ENCODE data around the gene ST6GALNAC4.

The ST6GALNAC4 gene

GRCh38 chr9:127895811-127896210 is 21.0 kb downstream of the ST6GALNAC4 start:
- DNase-seq (ENCODE audit: low spot score): no peak
- Histone ChIP-seq H3K27me3 (ENCODE audit: insufficient read depth, poor library complexity, severe bottlenecking) (no peaks in the 10 kb centered on the region), H3K4me1 (ENCODE audit: insufficient read depth, poor library complexity, severe bottlenecking) (no peaks in the 10 kb centered on the region), H3K4me3 (ENCODE audit: severe bottlenecking) (no peak overlapping the region), H3K27ac (ENCODE audit: poor library complexity, severe bottlenecking) (no peak overlapping the region), H3K36me3 (ENCODE audit: low read depth) (peaks cover 51% of the 10 kb centered on the region), H3K9me3 (ENCODE audit: severe bottlenecking) (peaks cover 3% of the 10 kb centered on the region)
- ATAC-seq (ENCODE audit: low read depth): no peak
- TF ChIP-seq CTCF (IDR thresholded peaks at IDR 0.05; ENCODE audit: poor library complexity, severe bottlenecking): no peak

DNA sequence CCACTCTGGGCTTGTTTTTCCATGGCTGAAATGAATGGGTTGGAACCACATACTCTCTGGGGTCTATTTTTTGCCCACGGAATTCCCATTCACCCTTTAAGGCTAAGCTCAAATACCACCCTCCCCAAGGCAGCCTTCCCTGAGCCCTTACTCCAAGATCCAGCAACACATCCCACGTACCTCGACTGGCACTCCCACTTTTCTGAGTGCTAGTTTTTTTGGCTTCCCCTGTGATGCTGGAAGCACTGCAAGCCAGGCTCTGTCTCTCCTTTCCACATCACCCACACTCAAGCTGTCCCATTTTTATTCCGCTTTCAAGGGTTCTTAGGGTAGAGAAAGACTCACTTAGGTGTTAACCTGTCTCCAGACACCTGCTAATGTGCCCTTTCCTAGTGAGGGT is 23.4 kb downstream of the ST6GALNAC4 start:
- no peak for TF ChIP-seq CTCF (IDR thresholded peaks at IDR 0.05; ENCODE audit: poor library complexity, severe bottlenecking)
- H3K27ac ChIP-seq (ENCODE audit: poor library complexity, severe bottlenecking): no peak overlapping the region
- H3K4me1 ChIP-seq (ENCODE audit: insufficient read depth, poor library complexity, severe bottlenecking): no peaks in the 10 kb centered on the region
- H3K9me3 ChIP-seq (ENCODE audit: severe bottlenecking): peaks cover 3% of the 10 kb centered on the region
- H3K4me3 ChIP-seq (ENCODE audit: severe bottlenecking): no peak overlapping the region
- DNase-seq (ENCODE audit: low spot score) (no peak), ATAC-seq (ENCODE audit: low read depth) (no peak)
- H3K36me3 ChIP-seq (ENCODE audit: low read depth): peaks cover 70% of the 10 kb centered on the region
- no peaks in the 10 kb centered on the region for H3K27me3 ChIP-seq (ENCODE audit: insufficient read depth, poor library complexity, severe bottlenecking)

DNA sequence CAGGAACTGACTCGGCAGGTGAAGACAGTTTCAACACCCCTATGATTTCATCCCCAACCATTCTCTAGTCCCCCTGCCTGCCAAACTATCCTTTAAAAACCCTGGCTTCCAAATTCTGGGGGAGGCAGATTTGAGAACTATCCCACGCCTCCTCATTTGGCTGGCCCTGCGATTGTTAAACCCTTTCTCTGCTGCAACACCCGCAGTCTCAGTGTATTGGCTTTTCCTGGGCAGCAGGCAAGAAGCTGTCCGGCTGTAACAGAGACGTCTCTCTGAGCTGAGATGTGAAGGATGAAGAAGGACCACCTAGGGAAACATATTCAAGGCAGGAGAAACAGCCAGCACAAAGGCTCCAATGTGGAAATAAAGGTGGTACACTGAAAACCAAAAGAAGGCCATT is 24.0 kb downstream of the ST6GALNAC4 start:
- Histone ChIP-seq H3K36me3 (ENCODE audit: low read depth) (peaks cover 70% of the 10 kb centered on the region), H3K27ac (ENCODE audit: poor library complexity, severe bottlenecking) (no peak overlapping the region), H3K4me1 (ENCODE audit: insufficient read depth, poor library complexity, severe bottlenecking) (no peaks in the 10 kb centered on the region), H3K9me3 (ENCODE audit: severe bottlenecking) (peaks cover 3% of the 10 kb centered on the region), H3K4me3 (ENCODE audit: severe bottlenecking) (no peak overlapping the region), H3K27me3 (ENCODE audit: insufficient read depth, poor library complexity, severe bottlenecking) (no peaks in the 10 kb centered on the region)
- no peak for TF ChIP-seq CTCF (IDR thresholded peaks at IDR 0.05; ENCODE audit: poor library complexity, severe bottlenecking)
- no peak for ATAC-seq (ENCODE audit: low read depth)
- no peak for DNase-seq (ENCODE audit: low spot score)

- TF ChIP-seq CTCF (IDR thresholded peaks at IDR 0.05; ENCODE audit: poor library complexity, severe bottlenecking): no peak
- Histone ChIP-seq H3K27me3 (ENCODE audit: insufficient read depth, poor library complexity, severe bottlenecking) (no peaks in the 10 kb centered on the region), H3K4me1 (ENCODE audit: insufficient read depth, poor library complexity, severe bottlenecking) (no peaks in the 10 kb centered on the region), H3K36me3 (ENCODE audit: low read depth) (peaks cover 62% of the 10 kb centered on the region), H3K9me3 (ENCODE audit: severe bottlenecking) (peaks cover under 1% of the 10 kb centered on the region), H3K4me3 (ENCODE audit: severe bottlenecking) (no peak overlapping the region), H3K27ac (ENCODE audit: poor library complexity, severe bottlenecking) (no peak overlapping the region)
- ATAC-seq (ENCODE audit: low read depth) (no peak), DNase-seq (ENCODE audit: low spot score) (no peak)
Observed at GRCh38 chr9:127890053-127890452, 26.8 kb downstream of the ST6GALNAC4 start.

DNA sequence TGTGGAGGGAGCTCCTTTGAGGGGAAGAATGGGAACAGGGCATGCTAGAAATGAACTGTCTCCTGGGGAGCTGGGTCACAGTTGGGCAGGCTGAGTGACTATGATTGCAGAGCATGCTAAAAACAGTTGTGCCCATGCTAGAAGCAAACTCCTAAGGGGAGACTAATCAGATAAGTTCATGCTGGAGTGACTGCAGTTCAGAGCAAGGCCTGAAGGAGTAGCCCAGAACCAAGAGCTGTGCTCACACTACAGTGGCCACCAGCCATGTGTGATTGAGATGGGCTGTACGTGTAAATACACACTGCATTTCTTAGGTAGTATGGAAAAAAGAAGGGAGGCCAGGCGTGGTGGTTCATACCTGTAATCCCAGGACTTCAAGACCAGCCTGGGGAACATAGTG is 29.0 kb downstream of the ST6GALNAC4 start:
- peaks cover 39% of the 10 kb centered on the region for H3K36me3 ChIP-seq (ENCODE audit: low read depth)
- no peak overlapping the region for H3K4me3 ChIP-seq (ENCODE audit: severe bottlenecking)
- no peaks in the 10 kb centered on the region for H3K9me3 ChIP-seq (ENCODE audit: severe bottlenecking)
- DNase-seq (ENCODE audit: low spot score) (no peak), ATAC-seq (ENCODE audit: low read depth) (peak; percentile 62; the same call in 2 of the 3 replicates)
- H3K4me1 ChIP-seq (ENCODE audit: insufficient read depth, poor library complexity, severe bottlenecking): no peaks in the 10 kb centered on the region
- H3K27ac ChIP-seq (ENCODE audit: poor library complexity, severe bottlenecking): no peak overlapping the region
- no peak for TF ChIP-seq CTCF (IDR thresholded peaks at IDR 0.05; ENCODE audit: poor library complexity, severe bottlenecking)
- H3K27me3 ChIP-seq (ENCODE audit: insufficient read depth, poor library complexity, severe bottlenecking): no peaks in the 10 kb centered on the region

All from RWPE2 (cell line).